HCT116 (cell line): ENCODE results near the gene NEK6. TPM values are rescaled to one million over a fixed set of nuclear protein-coding genes. Genes with fewer than 3 reads are reported as not detected.

ENCODE experiments used
- ATAC-seq: fragments of 200-7000 bp; cut with Tn5 transposase; 2 replicates; pipeline ENCODE4 v1.9.1; 2020; ENCODE audit warnings: mild to moderate bottlenecking, moderate library complexity
- BruUV-seq: library from RNA; stranded (reverse); fragments of 400-500 nt; replicated peaks from 2 replicates; lab custom pipeline; 2021; lab: Mats Ljungman, UMichigan
- CTCF ChIA-PET: fragments of 300-600 bp; sonication (Branson Sonifier 250); formaldehyde crosslinking; loops from one replicate; lab custom pipeline; 2021; ENCODE audit warnings: antibody characterized with exemption; lab: Charles Lee
- POLR2A ChIA-PET: fragments of 300-600, 350-600 bp; sonication (Branson Sonifier 250); formaldehyde crosslinking; loops from one replicate; lab custom pipeline; 2021; ENCODE audit warnings: antibody characterized with exemption; lab: Charles Lee
- RAD21 ChIA-PET, 2 experiments: fragments of 300-600 bp; sonication (Branson Sonifier 250); formaldehyde crosslinking; loops; one replicate each; lab custom pipeline; 2023; ENCODE audit warnings: low total read pairs in 2 of 2; ENCODE audit not compliant: uncharacterized antibody in 2 of 2, unreplicated experiment in 2 of 2, low non-redundant PET in 1 of 2; lab: Charles Lee
- DNase-seq: peaks from one replicate; pipeline ENCODE4 v3.0.0-alpha.2; 2010; ENCODE audit warnings: low read depth, low spot score
- H2AFZ ChIP-seq: fragments of 200-600 bp; shearing (Covaris generic), sonication (generic); 2 replicates; pipeline ENCODE4 v1.6.1; 2017; ENCODE audit warnings: low read depth, mixed run types, mixed read lengths, antibody characterized with exemption, low read length; ENCODE audit not compliant: poor library complexity, severe bottlenecking
- H3K27ac ChIP-seq: 2 replicates; pipeline ENCODE4 v1.5.1; 2012; ENCODE audit warnings: low read depth, low read length
- H3K27me3 ChIP-seq: fragments of 200-600 bp; sonication (generic); 2 replicates; pipeline ENCODE4 v1.6.1; 2016; ENCODE audit warnings: mixed run types, low read length, mixed read lengths; ENCODE audit not compliant: insufficient read depth
- H3K36me3 ChIP-seq, 2 experiments: fragments of 200-500 bp in 1 of 2; fragments of 200-600 bp in 1 of 2; sonication (Bioruptor generic) in 1 of 2; sonication (generic) in 1 of 2; 2 replicates each; pipeline versions ENCODE4 v1.5.1 to v1.6.1; 2014 to 2016; ENCODE audit warnings: low read length in 2 of 2, inconsistent platforms in 1 of 2, mixed read lengths in 1 of 2, mixed run types in 1 of 2; ENCODE audit not compliant: insufficient read depth in 2 of 2, control insufficient read depth in 1 of 2
- H3K4me1 ChIP-seq, 2 experiments: fragments of 200-600 bp in 1 of 2; sonication (generic) in 1 of 2; 2 replicates each; pipeline versions ENCODE4 v1.5.1 to v1.6.1; 2012 to 2017; ENCODE audit warnings: low read length in 2 of 2, inconsistent platforms in 1 of 2, mild to moderate bottlenecking in 1 of 2, mixed read lengths in 1 of 2, mixed run types in 1 of 2, moderate library complexity in 1 of 2; ENCODE audit not compliant: insufficient read depth in 2 of 2, control insufficient read depth in 1 of 2
- H3K4me2 ChIP-seq: fragments of 200-600 bp; sonication (generic); 2 replicates; pipeline ENCODE4 v1.6.1; 2017; ENCODE audit warnings: mixed run types, low read length, mixed read lengths
- H3K4me3 ChIP-seq, 2 experiments: fragments of 200-600 bp in 1 of 2; sonication (generic) in 1 of 2; replicated peaks in 1 of 2; 2 replicates each; pipeline ENCODE4 v1.5.1; 2011 to 2016; ENCODE audit warnings: low read length in 2 of 2, control low read depth in 1 of 2, low read depth in 1 of 2, mild to moderate bottlenecking in 1 of 2, mixed read lengths in 1 of 2, mixed run types in 1 of 2
- H3K79me2 ChIP-seq: fragments of 200-600 bp; sonication (generic); 2 replicates; pipeline ENCODE4 v1.6.1; 2017; ENCODE audit warnings: mild to moderate bottlenecking, mixed run types, low read length, moderate library complexity, mixed read lengths; ENCODE audit not compliant: insufficient read depth
- H3K9ac ChIP-seq: fragments of 200-600 bp; sonication (generic); 2 replicates; pipeline ENCODE4 v1.6.1; 2016; ENCODE audit warnings: low read length, mixed read lengths
- H3K9me2 ChIP-seq: fragments of 200-600 bp; sonication (generic), shearing (Covaris generic); 2 replicates; pipeline ENCODE4 v1.6.1; 2017; ENCODE audit warnings: mixed run types, mild to moderate bottlenecking, moderate library complexity; ENCODE audit not compliant: insufficient read depth
- H3K9me3 ChIP-seq, 2 experiments: fragments of 200-500 bp in 1 of 2; fragments of 200-600 bp in 1 of 2; sonication (Bioruptor generic) in 1 of 2; sonication (generic) in 1 of 2; 2 replicates each; pipeline ENCODE4 v1.6.1; 2014 to 2017; ENCODE audit warnings: low read length in 2 of 2, mixed read lengths in 2 of 2, inconsistent platforms in 1 of 2, low read depth in 1 of 2, mild to moderate bottlenecking in 1 of 2, mixed run types in 1 of 2, moderate library complexity in 1 of 2; ENCODE audit not compliant: control insufficient read depth in 1 of 2, insufficient read depth in 1 of 2
- H4K20me1 ChIP-seq: fragments of 200-600 bp; sonication (generic), shearing (Covaris generic); 2 replicates; pipeline ENCODE4 v1.6.1; 2017; ENCODE audit warnings: mixed run types, mild to moderate bottlenecking, moderate library complexity; ENCODE audit not compliant: insufficient read depth
- ELF1 ChIP-seq: IDR thresholded peaks from 2 replicates; pipeline ENCODE4 v1.6.1; 2012; ENCODE audit warnings: low read depth, borderline replicate concordance
- POLR2A ChIP-seq: IDR thresholded peaks from 2 replicates; pipeline ENCODE4 v1.7.0; 2011; ENCODE audit warnings: borderline replicate concordance; ENCODE audit not compliant: insufficient read depth, insufficient read length; ENCODE audit errors: extremely low read depth
- RAD21 ChIP-seq: IDR thresholded peaks from 2 replicates; pipeline ENCODE4 v1.6.1; 2012; ENCODE audit warnings: low read depth, mild to moderate bottlenecking
- SP1 ChIP-seq: IDR thresholded peaks from 2 replicates; pipeline ENCODE4 v1.6.1; 2012; ENCODE audit warnings: low read depth
- TCF7L2 ChIP-seq: IDR thresholded peaks from 2 replicates; pipeline ENCODE4 v1.7.0; 2011; ENCODE audit warnings: borderline replicate concordance, inconsistent platforms; ENCODE audit not compliant: insufficient read depth, insufficient read length; ENCODE audit errors: extremely low read depth
- intact Hi-C: fragments of 100-400 bp; cut with micrococcal nuclease; formaldehyde crosslinking; loops from 2 replicates; pipeline ENCODE4 v1.10.0; 2022
- total RNA-seq: library from RNA; stranded (reverse); gene quantifications from one replicate; pipeline ENCODE4 v1.2.1, GENCODE V29; 2021; ENCODE audit not compliant: unreplicated experiment
- TF ChIP-seq, protein P1 (sequence below): IDR thresholded peaks from 2 replicates; pipeline ENCODE4 v1.6.1; 2012
- TF ChIP-seq, protein P2 (sequence below), 3 experiments: fragments of 200-600 bp in 1 of 3; sonication (generic) in 1 of 3; IDR thresholded peaks in 2 of 3; conservative IDR thresholded peaks in 1 of 3; 2 replicates each; pipeline ENCODE4 v1.5.1; 2012 to 2017; ENCODE audit warnings: low read depth in 2 of 3, low read length in 2 of 3, antibody characterized with exemption in 1 of 3, borderline replicate concordance in 1 of 3, control low read depth in 1 of 3, mild to moderate bottlenecking in 1 of 3, mixed read lengths in 1 of 3, mixed run types in 1 of 3, moderate library complexity in 1 of 3; ENCODE audit not compliant: insufficient read depth in 1 of 3
- TF ChIP-seq, protein P3 (sequence below): IDR thresholded peaks from 2 replicates; pipeline ENCODE4 v1.6.1; 2012

The NEK6 gene
- total RNA-seq, 1 experiment from 2014 or later = 40.8 TPM

DNA sequence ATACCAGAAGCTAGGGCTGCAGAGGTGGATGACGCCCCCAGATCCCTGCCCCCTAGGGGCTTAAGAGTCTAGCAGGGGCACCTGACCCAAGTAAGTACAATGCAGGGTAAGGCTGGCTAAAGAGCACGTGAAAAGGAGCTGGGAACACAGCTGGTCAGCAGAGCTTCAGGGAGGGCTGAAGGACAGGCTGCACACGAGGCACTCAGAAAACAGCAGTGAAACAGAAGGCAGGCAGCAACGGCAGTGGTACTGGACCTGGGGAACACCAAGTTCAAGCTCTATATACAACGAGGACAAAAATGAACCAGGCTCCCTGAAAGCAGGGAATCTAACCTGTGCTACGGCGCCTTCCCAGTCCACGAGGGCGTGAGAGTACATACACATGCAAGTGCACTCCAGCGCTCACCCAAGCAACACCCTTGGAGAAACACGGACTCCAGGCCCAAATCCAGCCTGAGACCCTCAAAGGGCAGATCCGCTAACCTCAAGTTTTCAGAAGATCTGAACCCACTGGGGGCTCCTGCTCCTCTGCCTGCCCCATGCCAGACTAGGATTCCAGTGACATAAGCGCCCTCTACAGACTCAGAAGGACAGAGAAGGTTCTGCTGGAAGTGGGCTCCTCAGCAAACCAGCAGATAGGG, 100.1 kb downstream of the NEK6 start:
- DNase-seq (no peak), ATAC-seq (peak; percentile 48)
- peaks cover 25% of the 10 kb centered on the region; the same call in 1 of the 2 replicates for H4K20me1 ChIP-seq
- H3K79me2 ChIP-seq = peaks cover 82% of the 10 kb centered on the region
- ChIA-PET RAD21 (no interaction called here), POLR2A (no interaction called here), CTCF (no interaction called here)
- no peaks in the 10 kb centered on the region for H3K9me2 ChIP-seq
- intact Hi-C loops = no loop called here
- H3K27me3 ChIP-seq = no peaks in the 10 kb centered on the region
- no peaks in the 10 kb centered on the region for H3K9me3 ChIP-seq
- H3K27ac ChIP-seq = no peak overlapping the region
- H3K4me1 ChIP-seq = no peaks in the 10 kb centered on the region
- H3K9ac ChIP-seq = no peak overlapping the region
- H3K36me3 ChIP-seq = peaks cover 5 to 18% of the 10 kb centered on the region in 2 experiments; a peak in 3 of 4 replicates
- TF ChIP-seq POLR2A (no peak), RAD21 (peak; percentile 53), SP1 (no peak)
- TF ChIP-seq, protein P1, sequence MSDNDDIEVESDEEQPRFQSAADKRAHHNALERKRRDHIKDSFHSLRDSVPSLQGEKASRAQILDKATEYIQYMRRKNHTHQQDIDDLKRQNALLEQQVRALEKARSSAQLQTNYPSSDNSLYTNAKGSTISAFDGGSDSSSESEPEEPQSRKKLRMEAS = no peak
- TF ChIP-seq, protein P2, sequence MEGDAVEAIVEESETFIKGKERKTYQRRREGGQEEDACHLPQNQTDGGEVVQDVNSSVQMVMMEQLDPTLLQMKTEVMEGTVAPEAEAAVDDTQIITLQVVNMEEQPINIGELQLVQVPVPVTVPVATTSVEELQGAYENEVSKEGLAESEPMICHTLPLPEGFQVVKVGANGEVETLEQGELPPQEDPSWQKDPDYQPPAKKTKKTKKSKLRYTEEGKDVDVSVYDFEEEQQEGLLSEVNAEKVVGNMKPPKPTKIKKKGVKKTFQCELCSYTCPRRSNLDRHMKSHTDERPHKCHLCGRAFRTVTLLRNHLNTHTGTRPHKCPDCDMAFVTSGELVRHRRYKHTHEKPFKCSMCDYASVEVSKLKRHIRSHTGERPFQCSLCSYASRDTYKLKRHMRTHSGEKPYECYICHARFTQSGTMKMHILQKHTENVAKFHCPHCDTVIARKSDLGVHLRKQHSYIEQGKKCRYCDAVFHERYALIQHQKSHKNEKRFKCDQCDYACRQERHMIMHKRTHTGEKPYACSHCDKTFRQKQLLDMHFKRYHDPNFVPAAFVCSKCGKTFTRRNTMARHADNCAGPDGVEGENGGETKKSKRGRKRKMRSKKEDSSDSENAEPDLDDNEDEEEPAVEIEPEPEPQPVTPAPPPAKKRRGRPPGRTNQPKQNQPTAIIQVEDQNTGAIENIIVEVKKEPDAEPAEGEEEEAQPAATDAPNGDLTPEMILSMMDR (IDR thresholded peaks at IDR 0.05 in 2 of 3, conservative IDR thresholded peaks at IDR 0.05 in 1 of 3; ENCODE audit: borderline replicate concordance in 1 of 3, insufficient read depth in 1 of 3, low read depth in 2 of 3, low read length in 2 of 3) = peak; percentile 26 to 32 (median 26); a peak in 4 of 6 replicates
- TF ChIP-seq, protein P3, sequence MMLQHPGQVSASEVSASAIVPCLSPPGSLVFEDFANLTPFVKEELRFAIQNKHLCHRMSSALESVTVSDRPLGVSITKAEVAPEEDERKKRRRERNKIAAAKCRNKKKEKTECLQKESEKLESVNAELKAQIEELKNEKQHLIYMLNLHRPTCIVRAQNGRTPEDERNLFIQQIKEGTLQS = no peak
- no peak overlapping the region for H2AFZ ChIP-seq
- no peak overlapping the region for H3K4me2 ChIP-seq
- no TSS peak for BruUV-seq
- no peak overlapping the region for H3K4me3 ChIP-seq

DNA sequence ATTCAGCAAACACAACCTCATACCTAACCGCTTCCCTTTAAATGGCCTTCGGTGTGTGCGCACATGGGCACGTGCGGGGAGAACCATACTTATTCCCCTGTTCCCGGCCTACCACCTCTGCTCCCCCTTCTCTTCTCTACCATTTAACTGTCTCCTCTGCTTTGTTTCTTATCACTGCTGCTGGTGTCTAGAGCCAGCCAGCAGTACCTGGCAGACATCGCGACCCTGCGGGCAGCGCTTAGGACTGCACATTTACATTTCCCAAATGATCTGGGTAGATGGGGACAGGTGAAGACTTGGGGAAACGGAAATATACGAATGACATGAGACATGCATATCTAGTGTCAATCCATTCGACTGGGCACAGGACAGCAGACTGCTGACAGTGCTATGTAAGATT, 100.9 kb downstream of the NEK6 start:
- no peak for ATAC-seq
- Histone ChIP-seq H4K20me1 (peaks cover 25% of the 10 kb centered on the region; the same call in 1 of the 2 replicates), H3K36me3 (peaks cover 0 to 15% of the 10 kb centered on the region in 2 experiments; a peak in 1 of 4 replicates), H3K9ac (no peak overlapping the region), H3K79me2 (peaks cover 90% of the 10 kb centered on the region), H3K4me1 (no peaks in the 10 kb centered on the region), H3K4me2 (no peak overlapping the region), H3K27me3 (no peaks in the 10 kb centered on the region), H3K9me3 (no peaks in the 10 kb centered on the region), H3K27ac (no peak overlapping the region), H3K9me2 (no peaks in the 10 kb centered on the region), H2AFZ (no peak overlapping the region), H3K4me3 (no peak overlapping the region)
- CTCF ChIA-PET = no interaction called here
- DNase-seq = no peak
- POLR2A ChIA-PET = no interaction called here
- BruUV-seq = no TSS peak
- TF ChIP-seq TCF7L2 (no peak), SP1 (no peak), ELF1 (no peak)
- intact Hi-C loops = no loop called here
- RAD21 ChIA-PET = no interaction called here
